Spleen (tissue), 13 donors: Measurements from ENCODE around the gene EIF3I. TPM values are rescaled to one million over a fixed set of nuclear protein-coding genes. Genes with fewer than 3 reads are reported as not detected.
A peak's percentile ranks its signal among the peaks of the same experiment; 100 is the strongest.

ENCODE experiments used
- DNase-seq: peaks from one replicate; pipeline ENCODE4 v3.0.0-alpha.2; 2020
- H3K27ac ChIP-seq, 8 donors: fragments of 200-600 bp; sonication (generic) in 7 of 8; 1 replicate in 4 of 8; 2 replicates in 4 of 8; pipeline versions ENCODE4 v1.5.0 to v1.8.0; 2016 to 2021; ENCODE audit warnings: inconsistent platforms in 4 of 8, mild to moderate bottlenecking in 4 of 8, moderate library complexity in 1 of 8
- H3K27me3 ChIP-seq, 7 donors: fragments of 200-600 bp; sonication (generic) in 6 of 7; replicated peaks in 1 of 7; 1 replicate in 4 of 7; 2 replicates in 3 of 7; pipeline versions ENCODE4 v1.5.0 to v1.8.0; 2016 to 2021; ENCODE audit warnings: inconsistent platforms in 3 of 7, mild to moderate bottlenecking in 1 of 7
- H3K36me3 ChIP-seq, 6 donors: fragments of 200-600 bp; sonication (generic) in 5 of 6; 1 replicate in 4 of 6; 2 replicates in 2 of 6; pipeline versions ENCODE4 v1.5.0 to v1.8.0; 2016 to 2021; ENCODE audit warnings: inconsistent platforms in 2 of 6
- H3K4me1 ChIP-seq, 6 donors: fragments of 200-600 bp; sonication (generic) in 5 of 6; 1 replicate in 3 of 6; 2 replicates in 3 of 6; pipeline versions ENCODE4 v1.5.0 to v1.8.0; 2016 to 2021; ENCODE audit warnings: inconsistent platforms in 3 of 6
- H3K4me3 ChIP-seq, 8 donors: fragments of 200-600 bp; sonication (generic) in 7 of 8; 1 replicate in 4 of 8; 2 replicates in 4 of 8; pipeline versions ENCODE4 v1.5.0 to v1.8.0; 2016 to 2021; ENCODE audit warnings: inconsistent platforms in 4 of 8, mild to moderate bottlenecking in 4 of 8, moderate library complexity in 2 of 8
- H3K9me3 ChIP-seq, 8 donors: fragments of 200-600 bp; sonication (generic) in 7 of 8; 1 replicate in 4 of 8; 2 replicates in 4 of 8; pipeline versions ENCODE4 v1.5.0 to v1.8.0; 2016 to 2021; ENCODE audit warnings: inconsistent platforms in 4 of 8
- POLR2A ChIP-seq, 3 donors: fragments of 450-650 bp; IDR thresholded peaks; one replicate each; pipeline ENCODE4 v1.5.1; 2017; ENCODE audit warnings: antibody characterized with exemption in 3 of 3, mild to moderate bottlenecking in 1 of 3
- POLR2AphosphoS5 ChIP-seq, 3 donors: sonication (generic); formaldehyde crosslinking; IDR thresholded peaks; one replicate each; pipeline ENCODE4 v1.5.1; 2017; ENCODE audit warnings: antibody characterized with exemption in 3 of 3
- WGBS, 5 donors: extraction: QIAGEN DNeasy Blood & Tissue Kit in 3 of 5; methylation state at CpG; one replicate each; pipeline versions ENCODE4 v1.1.5 to v1.1.7; 2013 to 2018; 5-methylcytosine and 5-hydroxymethylcytosine counted together
- intact Hi-C: fragments of 100-400 bp; cut with DNase I; formaldehyde crosslinking; loops from one replicate; pipeline ENCODE4 v1.15.0; 2023; ENCODE audit warnings: low total_unique reads
- long read RNA-seq, 2 donors: transcript quantifications; one replicate each; lab custom pipeline, GENCODE V29; 2026
- polyA plus RNA-seq, 3 donors: library from polyadenylated mRNA; stranded (reverse); fragments of 200-250 nt; gene quantifications; one replicate each; pipeline ENCODE4 v1.2.1, GENCODE V29; 2013
- total RNA-seq, 7 donors: library from RNA; depleted of rRNA in 3 of 7; stranded (reverse); fragments of >200 nt in 3 of 7; fragmentation: NEBNext Ultra II Directional in 4 of 7; extraction: Animal tissue kit (Norgen Biotek cat#: 25700) in 4 of 7; gene quantifications; one replicate each; pipeline versions ENCODE4 v1.1.0 to v1.2.1, GENCODE V29; 2016 to 2021
- TF ChIP-seq, protein P1 (sequence below), 11 experiments: fragments of 200-600 bp in 7 of 11; fragments of 450-650 bp in 4 of 11; sonication (generic) in 4 of 11; IDR thresholded peaks in 8 of 11; conservative IDR thresholded peaks in 3 of 11; 1 replicate in 7 of 11; 2 replicates in 4 of 11; pipeline versions ENCODE4 v1.4.0 to v1.8.0; 2016 to 2021; ENCODE audit warnings: antibody characterized with exemption in 11 of 11, inconsistent platforms in 4 of 11, mild to moderate bottlenecking in 1 of 11
- donor health status: healthy with polysubstance abuse.
- donor health status: DM: no; HTN: no; CAD: no; lungs with moderate emphysema.
- donor health status: DM: no; HTN: no; CAD: no.
- donor health status: Bipolar disorder and iron deficiency.
- donor health status: healthy.
- donor health status: DM: no; HTN: no; CAD: no.
- donor health status: DM: yes; HTN: yes; CAD: no.

The EIF3I gene
- total RNA-seq (100 to 1,000 TPM in 6 of 7 donors, 10 to 100 TPM in 1; 94.5 to 122 (median 104) TPM), polyA plus RNA-seq (100 to 1,000 TPM; 144 to 182 (median 155) TPM)
- long read RNA-seq, donor 1, transcript EIF3I-202 (11 exons, 1,458 nt) = major isoform, 31 of 47 reads
- long read RNA-seq, donor 1, partial matches to known transcripts = 15 of 47 reads
- long read RNA-seq, donor 1, other reads (novel, unspliced or antisense) = 0 of 47 reads
- long read RNA-seq, donor 2, transcript EIF3I-202 (11 exons, 1,458 nt) = major isoform, 29 of 41 reads
- long read RNA-seq, donor 2, partial matches to known transcripts = 11 of 41 reads
- long read RNA-seq, donor 2, other reads (novel, unspliced or antisense) = 0 of 41 reads

DNA sequence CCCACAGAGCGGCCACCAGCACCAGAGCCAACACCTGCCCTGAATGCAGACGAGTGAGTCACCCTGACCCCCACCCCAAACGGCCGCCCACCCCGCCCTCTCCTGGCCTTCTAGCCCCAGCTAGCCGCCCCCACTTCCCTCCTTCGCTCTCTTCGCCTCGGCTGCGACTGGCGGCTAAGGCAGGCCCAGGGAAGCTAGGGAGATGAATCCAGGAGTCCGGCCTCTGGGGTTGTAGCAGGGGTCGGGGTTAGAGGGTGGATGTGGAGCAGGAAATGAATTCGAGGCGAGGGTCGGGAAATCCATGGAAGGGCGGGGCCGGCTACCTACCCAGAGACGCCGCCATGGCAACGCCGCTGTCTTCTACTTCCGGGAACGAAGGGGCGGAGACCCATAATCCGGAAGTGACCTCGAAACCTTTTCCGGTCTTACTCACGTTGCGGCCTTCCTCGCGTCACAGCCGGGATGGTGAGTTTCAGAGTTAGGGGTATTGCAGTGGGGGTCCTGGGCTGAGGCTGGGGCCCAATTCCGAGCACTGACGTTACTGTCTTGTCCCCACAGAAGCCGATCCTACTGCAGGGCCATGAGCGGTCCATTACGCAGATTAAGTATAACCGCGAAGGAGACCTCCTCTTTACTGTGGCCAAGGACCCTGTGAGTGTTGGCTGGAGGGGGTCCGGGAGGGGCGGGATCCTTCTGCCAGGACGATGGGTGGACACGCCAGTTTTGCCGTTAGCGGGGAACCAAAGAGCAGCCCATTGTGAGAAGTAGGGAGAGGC lies at the start of gene EIF3I, which contains the start of gene TMEM234:
Gene EIF3I, plus strand, starts transcription at position 428 of the 776 bp plus-strand sequence. Its CDS starts 35 bp downstream, at position 463.
Gene TMEM234, minus strand, starts transcription at position 374 of the 776 bp plus-strand sequence. Its CDS starts 31 bp downstream, at position 343.
- H3K36me3 ChIP-seq = peaks cover 0 to 67% (median 36%) of the 10 kb centered on the region in 6 donors
- peak within 1 kb of the TSS; percentile 64 to 91 (median 84) for H3K4me3 ChIP-seq
- intact Hi-C loops = no loop called here
- H3K27ac ChIP-seq = peak within 1 kb of the TSS; percentile 63 to 97 (median 88)
- peak; percentile 86 to 97 (median 91) for TF ChIP-seq POLR2AphosphoS5 (IDR thresholded peaks at IDR 0.05)
- TF ChIP-seq, protein P1, sequence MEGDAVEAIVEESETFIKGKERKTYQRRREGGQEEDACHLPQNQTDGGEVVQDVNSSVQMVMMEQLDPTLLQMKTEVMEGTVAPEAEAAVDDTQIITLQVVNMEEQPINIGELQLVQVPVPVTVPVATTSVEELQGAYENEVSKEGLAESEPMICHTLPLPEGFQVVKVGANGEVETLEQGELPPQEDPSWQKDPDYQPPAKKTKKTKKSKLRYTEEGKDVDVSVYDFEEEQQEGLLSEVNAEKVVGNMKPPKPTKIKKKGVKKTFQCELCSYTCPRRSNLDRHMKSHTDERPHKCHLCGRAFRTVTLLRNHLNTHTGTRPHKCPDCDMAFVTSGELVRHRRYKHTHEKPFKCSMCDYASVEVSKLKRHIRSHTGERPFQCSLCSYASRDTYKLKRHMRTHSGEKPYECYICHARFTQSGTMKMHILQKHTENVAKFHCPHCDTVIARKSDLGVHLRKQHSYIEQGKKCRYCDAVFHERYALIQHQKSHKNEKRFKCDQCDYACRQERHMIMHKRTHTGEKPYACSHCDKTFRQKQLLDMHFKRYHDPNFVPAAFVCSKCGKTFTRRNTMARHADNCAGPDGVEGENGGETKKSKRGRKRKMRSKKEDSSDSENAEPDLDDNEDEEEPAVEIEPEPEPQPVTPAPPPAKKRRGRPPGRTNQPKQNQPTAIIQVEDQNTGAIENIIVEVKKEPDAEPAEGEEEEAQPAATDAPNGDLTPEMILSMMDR (IDR thresholded peaks at IDR 0.05 in 8 of 11, conservative IDR thresholded peaks at IDR 0.05 in 3 of 11) = no peak
- TF ChIP-seq POLR2A (IDR thresholded peaks at IDR 0.05) = peak in 2 of 3 donors; percentile 37 to 54
- 0 to 1% (median 0%) methylated on average over 31 to 46 of the region's 46 CpGs for WGBS, 5 donors
- peak; percentile 97 for DNase-seq
- no peaks in the 10 kb centered on the region for H3K27me3 ChIP-seq
- H3K4me1 ChIP-seq = peaks cover 21 to 60% (median 39%) of the 10 kb centered on the region in 6 donors
- no peaks in the 10 kb centered on the region for H3K9me3 ChIP-seq

DNA sequence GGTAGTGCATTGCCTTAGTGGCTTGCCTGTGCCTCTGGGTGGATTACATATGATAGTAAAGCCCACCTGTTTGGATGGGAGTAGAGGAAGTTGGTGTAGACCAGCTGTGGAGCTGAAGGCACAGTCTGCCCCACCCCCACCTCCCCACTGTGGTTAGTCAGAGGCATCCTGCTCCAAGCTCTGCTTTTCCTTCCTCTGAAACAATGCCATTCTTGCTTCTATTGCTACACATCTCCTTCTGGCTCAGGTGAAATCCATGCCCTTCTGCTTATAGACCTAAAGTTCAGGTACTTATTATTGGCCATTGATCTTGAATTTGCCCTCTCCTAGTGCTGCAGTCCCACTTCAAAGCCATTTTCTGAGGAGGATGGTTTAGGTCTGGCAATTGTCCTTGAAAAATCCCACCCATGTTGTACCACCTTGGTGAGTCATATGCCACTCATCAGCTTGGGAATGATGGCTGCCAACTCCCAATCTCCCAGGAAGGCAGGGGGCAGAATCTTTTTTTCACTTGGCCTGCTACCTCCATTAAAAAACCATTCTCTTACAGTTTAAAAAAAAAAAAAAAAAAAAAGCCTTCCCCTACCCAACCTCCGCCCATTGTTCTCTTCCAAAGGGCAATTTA lies 49.5 kb upstream of the EIF3I start:
- H3K9me3 ChIP-seq = no peaks in the 10 kb centered on the region
- peaks cover 0 to 7% (median 0%) of the 10 kb centered on the region in 6 donors for H3K4me1 ChIP-seq
- no peak for DNase-seq
- intact Hi-C loops = no loop called here
- H3K36me3 ChIP-seq = peaks cover 0 to 78% (median 52%) of the 10 kb centered on the region in 6 donors
- H3K27me3 ChIP-seq = no peaks in the 10 kb centered on the region
- H3K27ac ChIP-seq = no peak overlapping the region
- WGBS, 5 donors = 95 to 100% (median 100%) methylated on average over 1 of the region's 1 CpG
- no peak overlapping the region for H3K4me3 ChIP-seq
- TF ChIP-seq, protein P1 (IDR thresholded peaks at IDR 0.05 in 8 of 11, conservative IDR thresholded peaks at IDR 0.05 in 3 of 11) = no peak
- TF ChIP-seq POLR2AphosphoS5 (IDR thresholded peaks at IDR 0.05) (no peak), POLR2A (IDR thresholded peaks at IDR 0.05) (no peak)

DNA sequence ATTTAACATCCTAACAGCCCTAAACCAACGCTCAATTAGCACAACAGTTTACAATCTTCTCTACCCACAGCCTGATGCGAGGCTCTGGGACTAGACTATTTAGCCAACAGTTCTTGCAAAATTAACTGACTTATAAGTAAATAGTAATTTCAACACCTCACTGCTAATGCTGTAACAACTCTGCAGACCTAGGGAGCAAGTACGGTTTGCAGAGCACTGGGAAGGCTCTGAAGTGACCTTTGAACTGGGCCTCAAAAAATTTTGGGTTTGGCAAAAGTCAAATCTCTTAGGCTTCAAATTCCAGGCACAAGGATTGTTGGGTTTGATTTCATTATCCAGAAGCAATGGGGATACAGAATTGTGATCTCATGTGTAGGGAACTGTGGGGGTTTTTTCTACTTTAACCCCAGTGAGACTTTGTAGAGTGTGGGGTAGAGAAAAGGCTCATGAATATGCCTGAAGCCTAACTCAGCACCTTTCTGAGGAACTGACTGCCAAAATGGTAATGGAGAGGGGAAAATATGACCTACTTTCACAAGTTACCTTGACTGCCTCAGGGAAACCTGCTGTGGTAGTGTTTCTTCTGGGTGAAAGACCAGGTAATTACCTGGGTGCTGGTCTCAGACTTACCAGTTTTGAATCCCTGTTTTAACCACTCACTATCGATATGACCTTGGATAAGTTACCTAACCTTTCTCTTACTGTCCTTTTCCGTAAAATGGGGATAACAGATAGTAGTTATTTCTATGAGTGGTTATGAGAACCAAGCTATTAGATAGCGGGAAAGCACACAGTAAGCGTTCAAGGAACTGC lies 43.6 kb upstream of the EIF3I start:
- intact Hi-C loops = no loop called here
- Histone ChIP-seq H3K9me3 (no peaks in the 10 kb centered on the region), H3K27ac (peak overlapping the region; percentile 72 to 96 (median 94)), H3K4me1 (peaks cover 19 to 50% (median 42%) of the 10 kb centered on the region in 6 donors), H3K36me3 (peaks cover 0 to 46% (median 17%) of the 10 kb centered on the region in 6 donors), H3K27me3 (no peaks in the 10 kb centered on the region), H3K4me3 (peak overlapping the region in 4 of 8 donors; percentile 67 to 86 (median 78))
- 69 to 90% (median 80%) methylated on average over 7 of the region's 7 CpGs for WGBS, 5 donors
- no peak for TF ChIP-seq POLR2A (IDR thresholded peaks at IDR 0.05)
- no peak for TF ChIP-seq POLR2AphosphoS5 (IDR thresholded peaks at IDR 0.05)
- TF ChIP-seq, protein P1 (IDR thresholded peaks at IDR 0.05 in 8 of 11, conservative IDR thresholded peaks at IDR 0.05 in 3 of 11) = no peak
- no peak for DNase-seq
